Activated CD8-positive, alpha-beta memory T cell treated with anti-CD3 and anti-CD28 coated beads for 24 hours (primary cell): ENCODE results near the gene EIF3D.
"Not testable (repeated sequence)": the region's sequence is repeated elsewhere in the genome, so short reads cannot be mapped to it uniquely, and the experiment has no call there.

Experiments
- DNase-seq: peaks from one replicate; pipeline ENCODE4 v3.0.0-alpha.2; 2020

EIF3D gene

GRCh38 chr22:36549033-36549432 lies 20.1 kb upstream of the EIF3D start:
- no peak for DNase-seq

GRCh38 chr22:36548606-36549005 lies 19.6 kb upstream of the EIF3D start:
- no peak for DNase-seq

GRCh38 chr22:36546932-36547331 lies 18.0 kb upstream of the EIF3D start:
- no peak for DNase-seq

GRCh38 chr22:36546092-36546804 lies 17.3 kb upstream of the EIF3D start:
- DNase-seq: peak; percentile 67

- no peak for DNase-seq
Measured at GRCh38 chr22:36544107-36544620, 15.2 kb upstream of the EIF3D start.

GRCh38 chr22:36541831-36542411 lies 13.0 kb upstream of the EIF3D start:
- peak; percentile 74 for DNase-seq

- DNase-seq: no peak
Measured at GRCh38 chr22:36540867-36541642, 12.1 kb upstream of the EIF3D start.

- no peak for DNase-seq
Measured at GRCh38 chr22:36538529-36538928, 9.6 kb upstream of the EIF3D start.

- no peak for DNase-seq
Measured at GRCh38 chr22:36536717-36537116, 7.8 kb upstream of the EIF3D start.

- not testable (repeated sequence) for DNase-seq
Measured at GRCh38 chr22:36533320-36533719, 4.4 kb upstream of the EIF3D start.

- DNase-seq: no peak
Measured at GRCh38 chr22:36532466-36532865, 3.5 kb upstream of the EIF3D start.

GRCh38 chr22:36528341-36528740 lies 625 bp downstream of the EIF3D start:
- DNase-seq: no peak

GRCh38 chr22:36522662-36523061 lies 6.3 kb downstream of the EIF3D start:
- no peak for DNase-seq

GRCh38 chr22:36520423-36520822 lies 8.5 kb downstream of the EIF3D start:
- DNase-seq: no peak

GRCh38 chr22:36519906-36520305 lies 9.1 kb downstream of the EIF3D start:
- not testable (repeated sequence) for DNase-seq

- no peak for DNase-seq
Measured at GRCh38 chr22:36514766-36515165, 14.2 kb downstream of the EIF3D start.

GRCh38 chr22:36512991-36513390 lies 16.0 kb downstream of the EIF3D start:
- DNase-seq: no peak

GRCh38 chr22:36512333-36512732 lies 16.6 kb downstream of the EIF3D start:
- no peak for DNase-seq

GRCh38 chr22:36510966-36511881 lies 17.7 kb downstream of the EIF3D start:
- no peak for DNase-seq

GRCh38 chr22:36510384-36510783 lies 18.6 kb downstream of the EIF3D start:
- DNase-seq: no peak

- no peak for DNase-seq
Measured at GRCh38 chr22:36507518-36508010, 21.4 kb downstream of the EIF3D start.
